Endothelial cell of umbilical vein (primary cell): ENCODE results near the gene PKN2. TPM values are rescaled to one million over a fixed set of nuclear protein-coding genes. Genes with fewer than 3 reads are reported as not detected.

Experiments used
- BruUV-seq: library from RNA; stranded (reverse); fragments of 400-500 nt; replicated peaks from 2 replicates; lab custom pipeline; 2021; lab: Mats Ljungman, UMichigan
- CTCF ChIA-PET: fragments of 300-600, 350-600 bp; sonication (Branson Sonifier 250); formaldehyde crosslinking; loops from one replicate; lab custom pipeline; 2021; ENCODE audit warnings: antibody characterized with exemption, inconsistent platforms; lab: Charles Lee
- POLR2A ChIA-PET: fragments of 300-600, 350-600 bp; sonication (Branson Sonifier 250); formaldehyde crosslinking; loops from one replicate; lab custom pipeline; 2021; ENCODE audit warnings: antibody characterized with exemption, inconsistent platforms; lab: Charles Lee
- DNase-seq: peaks from one replicate; pipeline ENCODE4 v3.0.0-alpha.2; 2011; ENCODE audit warnings: low read depth, low spot score
- FAIRE-seq: peaks from 2 replicates; lab custom pipeline; 2011; peaks lifted over from hg19 to GRCh38; lab: Jason Lieb, UNC
- H2AFZ ChIP-seq: 2 replicates; pipeline ENCODE4 v1.6.0; 2012; ENCODE audit warnings: low read depth, low read length, control low read depth, inconsistent platforms
- H3K27ac ChIP-seq: 2 replicates; pipeline ENCODE4 v1.5.1; 2011; ENCODE audit warnings: low read depth, mild to moderate bottlenecking, control low read depth, low read length, moderate library complexity; ENCODE audit not compliant: insufficient read depth
- H3K27me3 ChIP-seq, 2 experiments: 2 replicates each; pipeline versions ENCODE4 v1.6.0 to v1.6.1; 2011; ENCODE audit warnings: low read length in 2 of 2, mixed read lengths in 1 of 2; ENCODE audit not compliant: control insufficient read depth in 2 of 2, insufficient read depth in 2 of 2
- H3K36me3 ChIP-seq, 2 experiments: 2 replicates in 1 of 2; 3 replicates in 1 of 2; pipeline ENCODE4 v1.5.1; 2011; ENCODE audit warnings: low read length in 2 of 2, mild to moderate bottlenecking in 1 of 2, moderate library complexity in 1 of 2; ENCODE audit not compliant: control insufficient read depth in 2 of 2, insufficient read depth in 2 of 2; ENCODE audit errors: extremely low read depth in 1 of 2
- H3K4me1 ChIP-seq: 3 replicates; pipeline ENCODE4 v1.5.1; 2011; ENCODE audit warnings: mild to moderate bottlenecking, low read length; ENCODE audit not compliant: control insufficient read depth, insufficient read depth; ENCODE audit errors: extremely low read depth
- H3K4me2 ChIP-seq: 2 replicates; pipeline ENCODE4 v1.6.1; 2011; ENCODE audit warnings: low read length, control low read depth, mixed read lengths; ENCODE audit not compliant: insufficient read depth
- H3K4me3 ChIP-seq, 3 experiments: fragments of 200-600 bp in 1 of 3; sonication (generic), shearing (Covaris generic) in 1 of 3; replicated peaks in 1 of 3; 2 replicates each; pipeline ENCODE4 v1.5.1; 2011 to 2016; ENCODE audit warnings: control low read depth in 3 of 3, low read length in 3 of 3, mild to moderate bottlenecking in 2 of 3, inconsistent platforms in 1 of 3, low read depth in 1 of 3, moderate library complexity in 1 of 3; ENCODE audit not compliant: insufficient read depth in 1 of 3
- H3K79me2 ChIP-seq: 2 replicates; pipeline ENCODE4 v1.6.0; 2012; ENCODE audit warnings: low read length, inconsistent platforms; ENCODE audit not compliant: control insufficient read depth, insufficient read depth
- H3K9ac ChIP-seq: replicated peaks from 2 replicates; pipeline ENCODE3; 2011; ENCODE audit warnings: low read length, control low read depth; ENCODE audit not compliant: insufficient read depth; ENCODE audit errors: extremely low read depth
- H3K9me1 ChIP-seq: replicated peaks from 3 replicates; pipeline ENCODE4 v1.6.0; 2011; ENCODE audit warnings: mild to moderate bottlenecking, low read length; ENCODE audit not compliant: control insufficient read depth, insufficient read depth; ENCODE audit errors: extremely low read depth
- H3K9me3 ChIP-seq: replicated peaks from 2 replicates; pipeline ENCODE4 v1.5.1; 2012; ENCODE audit warnings: low read length, inconsistent platforms; ENCODE audit not compliant: control insufficient read depth, insufficient read depth
- H4K20me1 ChIP-seq: replicated peaks from 2 replicates; pipeline ENCODE3; 2011; ENCODE audit warnings: mild to moderate bottlenecking, low read length; ENCODE audit not compliant: control insufficient read depth, insufficient read depth; ENCODE audit errors: extremely low read depth
- EZH2 ChIP-seq: IDR thresholded peaks from 2 replicates; pipeline ENCODE4 v1.6.1; 2012; ENCODE audit warnings: borderline replicate concordance, low read depth, mild to moderate bottlenecking, moderate library complexity, low read length, inconsistent platforms; ENCODE audit not compliant: severe bottlenecking
- FOS ChIP-seq: IDR thresholded peaks from 2 replicates; pipeline ENCODE4 v1.6.1; 2011; ENCODE audit warnings: mild to moderate bottlenecking, low read length, moderate library complexity, borderline replicate concordance; ENCODE audit not compliant: insufficient read depth
- GATA2 ChIP-seq: IDR thresholded peaks from 2 replicates; pipeline ENCODE4 v1.7.0; 2011; ENCODE audit warnings: low read depth, mild to moderate bottlenecking, moderate library complexity, mixed read lengths, low read length; ENCODE audit not compliant: insufficient read length, insufficient read depth
- JUN ChIP-seq: IDR thresholded peaks from 2 replicates; pipeline ENCODE4 v1.6.1; 2011; ENCODE audit warnings: borderline replicate concordance, low read depth; ENCODE audit not compliant: insufficient read length, insufficient read depth
- MYC ChIP-seq: IDR thresholded peaks from one replicate; pipeline ENCODE4 v1.6.1; 2011; ENCODE audit warnings: mild to moderate bottlenecking, low read depth, low read length
- POLR2A ChIP-seq: IDR thresholded peaks from 2 replicates; pipeline ENCODE4 v1.6.1; 2012; ENCODE audit warnings: low read depth, mild to moderate bottlenecking, control low read depth, low read length
- POLR2AphosphoS5 ChIP-seq: IDR thresholded peaks from 2 replicates; pipeline ENCODE4 v1.6.1; 2012; ENCODE audit warnings: low read depth, mild to moderate bottlenecking, control low read depth, low read length, moderate library complexity; ENCODE audit not compliant: insufficient read depth
- dilution Hi-C: fragments of 300-500 bp; cut with MboI; formaldehyde crosslinking; loops from one replicate; pipeline ENCODE4 v1.15.0; 2019; ENCODE audit warnings: low sequenced_read_pairs; ENCODE audit not compliant: extremely low pct_ligation_motif_present
- intact Hi-C: fragments of 100-400 bp; cut with micrococcal nuclease; formaldehyde crosslinking; loops from one replicate; pipeline ENCODE4 v1.10.0; 2022
- polyA plus RNA-seq, 4 experiments: library from polyadenylated mRNA; depleted of rRNA in 3 of 4; stranded (reverse) in 3 of 4; unstranded in 1 of 4; fragments of >200 nt; gene quantifications; 2 replicates each; pipeline versions ENCODE4 v1.2.1 to v1.2.3, GENCODE V29; 2011 to 2012; ENCODE audit warnings: missing spikeins in 1 of 4
- total RNA-seq: library from RNA; stranded (reverse); gene quantifications from 2 replicates; pipeline ENCODE4 v1.2.3, GENCODE V29; 2021
- TF ChIP-seq, protein P1 (sequence below), 2 donors: IDR thresholded peaks; 1 replicate in 1 of 2; 2 replicates in 1 of 2; pipeline ENCODE4 v1.5.1; 2011; ENCODE audit warnings: low read length in 2 of 2, mild to moderate bottlenecking in 2 of 2, moderate library complexity in 2 of 2, control low read depth in 1 of 2, inconsistent platforms in 1 of 2, low read depth in 1 of 2; ENCODE audit not compliant: insufficient read depth in 1 of 2; ENCODE audit errors: extremely low read depth in 1 of 2
- TF ChIP-seq, protein P2 (sequence below): IDR thresholded peaks from 2 replicates; pipeline ENCODE4 v1.6.1; 2011; ENCODE audit not compliant: insufficient read depth, insufficient read length

PKN2 gene
- total and polyA plus RNA-seq, 2 donors (not counting 3 experiments of a cell fraction or from before 2014, with no cell fraction given): 11.5 to 47.3 TPM

DNA sequence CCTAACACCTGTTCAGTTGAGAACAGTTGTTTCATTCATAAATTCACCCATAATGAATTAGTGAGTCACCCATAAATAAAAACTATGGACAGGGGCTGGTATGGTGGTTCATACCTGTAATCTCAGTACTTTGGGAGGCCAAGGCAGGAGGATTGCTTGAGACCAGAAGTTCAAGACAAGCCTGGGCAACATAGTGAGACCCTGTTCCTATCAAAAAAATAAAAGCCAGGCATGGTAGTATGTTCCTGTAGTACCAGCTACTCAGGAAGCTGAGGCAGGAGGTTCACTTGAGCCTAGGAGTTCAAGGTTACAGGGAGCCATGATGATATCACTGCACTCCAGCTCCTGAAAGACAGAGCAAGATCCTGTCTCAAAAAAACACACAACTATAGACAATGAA is 128.3 kb downstream of the PKN2 start:
- BruUV-seq: no TSS peak
- Histone ChIP-seq H3K27ac (no peak overlapping the region), H3K9me3 (no peaks in the 10 kb centered on the region), H4K20me1 (no peaks in the 10 kb centered on the region), H3K9ac (no peak overlapping the region), H3K36me3 (peaks cover 0 to under 1% of the 10 kb centered on the region in 2 experiments), H3K4me3 (no peak overlapping the region), H2AFZ (no peak overlapping the region), H3K27me3 (no peaks in the 10 kb centered on the region), H3K9me1 (no peaks in the 10 kb centered on the region), H3K79me2 (no peaks in the 10 kb centered on the region), H3K4me1 (no peaks in the 10 kb centered on the region), H3K4me2 (no peak overlapping the region)
- DNase-seq (no peak), FAIRE-seq (no peak)
- intact Hi-C loops: no loop called here
- ChIA-PET CTCF (no interaction called here), POLR2A (no interaction called here)
- TF ChIP-seq FOS (no peak), MYC (no peak), POLR2A (no peak), EZH2 (no peak), JUN (no peak), POLR2AphosphoS5 (no peak), GATA2 (no peak)
- TF ChIP-seq, protein P1, sequence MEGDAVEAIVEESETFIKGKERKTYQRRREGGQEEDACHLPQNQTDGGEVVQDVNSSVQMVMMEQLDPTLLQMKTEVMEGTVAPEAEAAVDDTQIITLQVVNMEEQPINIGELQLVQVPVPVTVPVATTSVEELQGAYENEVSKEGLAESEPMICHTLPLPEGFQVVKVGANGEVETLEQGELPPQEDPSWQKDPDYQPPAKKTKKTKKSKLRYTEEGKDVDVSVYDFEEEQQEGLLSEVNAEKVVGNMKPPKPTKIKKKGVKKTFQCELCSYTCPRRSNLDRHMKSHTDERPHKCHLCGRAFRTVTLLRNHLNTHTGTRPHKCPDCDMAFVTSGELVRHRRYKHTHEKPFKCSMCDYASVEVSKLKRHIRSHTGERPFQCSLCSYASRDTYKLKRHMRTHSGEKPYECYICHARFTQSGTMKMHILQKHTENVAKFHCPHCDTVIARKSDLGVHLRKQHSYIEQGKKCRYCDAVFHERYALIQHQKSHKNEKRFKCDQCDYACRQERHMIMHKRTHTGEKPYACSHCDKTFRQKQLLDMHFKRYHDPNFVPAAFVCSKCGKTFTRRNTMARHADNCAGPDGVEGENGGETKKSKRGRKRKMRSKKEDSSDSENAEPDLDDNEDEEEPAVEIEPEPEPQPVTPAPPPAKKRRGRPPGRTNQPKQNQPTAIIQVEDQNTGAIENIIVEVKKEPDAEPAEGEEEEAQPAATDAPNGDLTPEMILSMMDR (IDR thresholded peaks at IDR 0.05; ENCODE audit: extremely low read depth in 1 of 2, insufficient read depth in 1 of 2, low read depth in 1 of 2, low read length in 2 of 2): no peak
- TF ChIP-seq, protein P2, sequence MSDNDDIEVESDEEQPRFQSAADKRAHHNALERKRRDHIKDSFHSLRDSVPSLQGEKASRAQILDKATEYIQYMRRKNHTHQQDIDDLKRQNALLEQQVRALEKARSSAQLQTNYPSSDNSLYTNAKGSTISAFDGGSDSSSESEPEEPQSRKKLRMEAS: no peak
- dilution Hi-C loops: no loop called here
